Smooth muscle cell (in vitro differentiated cells): Measurements from ENCODE around the gene ABTB2. TPM values are rescaled to one million over a fixed set of nuclear protein-coding genes. Genes with fewer than 3 reads are reported as not detected.

Source experiments
- DNase-seq: peaks from one replicate; lab custom pipeline; 2025; ENCODE audit not compliant: unreplicated experiment; lab: John Stamatoyannopoulos, UW
- H2AFZ ChIP-seq: fragments of 200-600 bp; sonication (generic); 2 replicates; pipeline ENCODE4 v1.6.0; 2016; ENCODE audit warnings: antibody characterized with exemption, low read depth, mild to moderate bottlenecking
- H3F3A ChIP-seq: fragments of 200-600 bp; sonication (generic); 2 replicates; pipeline ENCODE4 v1.6.0; 2017; ENCODE audit warnings: antibody characterized with exemption, low read depth
- H3K27ac ChIP-seq: fragments of 200-600 bp; sonication (generic); 2 replicates; pipeline ENCODE4 v1.5.1; 2016; ENCODE audit warnings: low read depth, mild to moderate bottlenecking
- H3K27me3 ChIP-seq: fragments of 200-600 bp; sonication (generic); 2 replicates; pipeline ENCODE4 v1.6.1; 2016; ENCODE audit warnings: low read depth, mild to moderate bottlenecking
- H3K36me3 ChIP-seq: fragments of 200-600 bp; sonication (generic); 2 replicates; pipeline ENCODE4 v1.5.1; 2016; ENCODE audit warnings: low read depth
- H3K4me1 ChIP-seq: fragments of 200-600 bp; sonication (generic); 2 replicates; pipeline ENCODE4 v1.5.1; 2016; ENCODE audit warnings: low read depth
- H3K4me2 ChIP-seq: fragments of 200-600 bp; sonication (generic); 2 replicates; pipeline ENCODE4 v1.6.0; 2016; ENCODE audit warnings: mild to moderate bottlenecking
- H3K4me3 ChIP-seq: fragments of 200-600 bp; sonication (generic); 2 replicates; pipeline ENCODE4 v1.5.1; 2016; ENCODE audit warnings: mild to moderate bottlenecking
- H3K79me2 ChIP-seq: fragments of 200-600 bp; sonication (generic); 2 replicates; pipeline ENCODE4 v1.6.0; 2016; ENCODE audit warnings: low read depth, mild to moderate bottlenecking
- H3K9ac ChIP-seq: fragments of 200-600 bp; sonication (generic); 2 replicates; pipeline ENCODE4 v1.6.0; 2016; ENCODE audit warnings: low read depth
- H3K9me3 ChIP-seq: fragments of 200-600 bp; sonication (generic); replicated peaks from 2 replicates; pipeline ENCODE4 v1.5.1; 2016; ENCODE audit warnings: low read depth
- H4K20me1 ChIP-seq: fragments of 200-600 bp; sonication (generic); 2 replicates; pipeline ENCODE4 v1.6.0; 2016; ENCODE audit warnings: low read depth
- WGBS: methylation state at CpG from one replicate; pipeline ENCODE4 v1.1.7; 2016; ENCODE audit warnings: low lambda C conversion rate; 5-methylcytosine and 5-hydroxymethylcytosine counted together
- polyA plus RNA-seq: library from polyadenylated mRNA; unstranded; fragments of >200 nt; fragmentation: Nextera tagmentation; extraction: Ambion mirVana; gene quantifications from 2 replicates; pipeline ENCODE4 v1.2.1, GENCODE V29; 2016
- total RNA-seq: library from RNA; depleted of rRNA; stranded (reverse); fragments of >200 nt; gene quantifications from 2 replicates; pipeline ENCODE4 v1.2.3, GENCODE V29; 2014
- TF ChIP-seq, protein P1 (sequence below): fragments of 200-600 bp; sonication (generic); IDR thresholded peaks from 2 replicates; pipeline ENCODE4 v1.5.1; 2017; ENCODE audit warnings: borderline replicate concordance, mild to moderate bottlenecking, antibody characterized with exemption; ENCODE audit not compliant: insufficient read depth, poor library complexity, severe bottlenecking

The ABTB2 gene
- total and polyA plus RNA-seq, 2 experiments from 2014 or later, result 4.3 to 4.9 TPM

DNA sequence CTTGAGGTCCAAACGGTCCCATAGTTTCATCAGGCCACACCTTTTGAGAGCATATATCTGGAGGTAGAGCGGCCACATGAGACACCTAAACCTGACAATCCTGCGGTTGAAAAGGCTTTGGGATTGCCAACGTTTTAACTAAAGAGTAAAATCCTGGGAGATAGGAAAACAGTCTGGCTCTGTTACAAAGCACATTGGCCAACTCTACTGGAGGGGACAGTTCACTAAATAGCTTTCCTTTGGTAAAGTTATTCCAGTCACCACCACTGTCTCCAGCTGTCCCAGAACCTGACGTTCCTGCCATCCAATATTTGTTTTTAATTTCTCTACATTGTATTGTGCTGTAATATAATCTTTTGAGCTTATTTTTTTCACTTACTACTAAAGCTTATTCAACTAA is 22.0 kb downstream of the ABTB2 start:
- no peaks in the 10 kb centered on the region for H3K27me3 ChIP-seq
- WGBS, result 86% methylated on average over 5 of the region's 5 CpGs
- peaks cover 98% of the 10 kb centered on the region for H4K20me1 ChIP-seq
- H3K4me1 ChIP-seq, result no peaks in the 10 kb centered on the region
- H3K4me3 ChIP-seq, result no peak overlapping the region
- no peak overlapping the region for H2AFZ ChIP-seq
- H3K4me2 ChIP-seq, result no peak overlapping the region
- no peaks in the 10 kb centered on the region for H3F3A ChIP-seq
- peaks cover 33% of the 10 kb centered on the region for H3K79me2 ChIP-seq
- no peak for DNase-seq
- H3K9me3 ChIP-seq, result no peaks in the 10 kb centered on the region
- no peaks in the 10 kb centered on the region for H3K36me3 ChIP-seq
- TF ChIP-seq, protein P1, sequence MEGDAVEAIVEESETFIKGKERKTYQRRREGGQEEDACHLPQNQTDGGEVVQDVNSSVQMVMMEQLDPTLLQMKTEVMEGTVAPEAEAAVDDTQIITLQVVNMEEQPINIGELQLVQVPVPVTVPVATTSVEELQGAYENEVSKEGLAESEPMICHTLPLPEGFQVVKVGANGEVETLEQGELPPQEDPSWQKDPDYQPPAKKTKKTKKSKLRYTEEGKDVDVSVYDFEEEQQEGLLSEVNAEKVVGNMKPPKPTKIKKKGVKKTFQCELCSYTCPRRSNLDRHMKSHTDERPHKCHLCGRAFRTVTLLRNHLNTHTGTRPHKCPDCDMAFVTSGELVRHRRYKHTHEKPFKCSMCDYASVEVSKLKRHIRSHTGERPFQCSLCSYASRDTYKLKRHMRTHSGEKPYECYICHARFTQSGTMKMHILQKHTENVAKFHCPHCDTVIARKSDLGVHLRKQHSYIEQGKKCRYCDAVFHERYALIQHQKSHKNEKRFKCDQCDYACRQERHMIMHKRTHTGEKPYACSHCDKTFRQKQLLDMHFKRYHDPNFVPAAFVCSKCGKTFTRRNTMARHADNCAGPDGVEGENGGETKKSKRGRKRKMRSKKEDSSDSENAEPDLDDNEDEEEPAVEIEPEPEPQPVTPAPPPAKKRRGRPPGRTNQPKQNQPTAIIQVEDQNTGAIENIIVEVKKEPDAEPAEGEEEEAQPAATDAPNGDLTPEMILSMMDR, result no peak
- no peak overlapping the region for H3K9ac ChIP-seq
- no peak overlapping the region for H3K27ac ChIP-seq

DNA sequence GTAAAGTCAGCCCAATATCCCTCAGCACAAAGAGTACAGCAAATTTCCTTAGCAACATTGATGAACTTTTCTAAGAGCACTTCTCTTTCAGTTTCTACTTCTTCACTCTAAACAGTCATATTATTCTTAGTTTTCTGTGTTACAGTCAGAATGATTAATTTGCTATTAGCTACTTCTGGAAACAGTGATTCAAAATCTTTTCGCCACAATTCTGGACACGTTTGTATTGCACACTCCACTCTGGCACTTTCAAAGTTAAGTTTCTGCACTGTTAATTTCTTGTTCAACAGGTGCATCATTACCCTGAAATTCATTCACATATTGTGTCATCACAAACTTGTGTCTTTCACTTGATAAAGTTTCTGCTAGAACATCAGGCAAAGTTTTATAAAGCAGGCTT is 22.5 kb downstream of the ABTB2 start:
- H4K20me1 ChIP-seq, result peaks cover 98% of the 10 kb centered on the region
- TF ChIP-seq, protein P1, result no peak

DNA sequence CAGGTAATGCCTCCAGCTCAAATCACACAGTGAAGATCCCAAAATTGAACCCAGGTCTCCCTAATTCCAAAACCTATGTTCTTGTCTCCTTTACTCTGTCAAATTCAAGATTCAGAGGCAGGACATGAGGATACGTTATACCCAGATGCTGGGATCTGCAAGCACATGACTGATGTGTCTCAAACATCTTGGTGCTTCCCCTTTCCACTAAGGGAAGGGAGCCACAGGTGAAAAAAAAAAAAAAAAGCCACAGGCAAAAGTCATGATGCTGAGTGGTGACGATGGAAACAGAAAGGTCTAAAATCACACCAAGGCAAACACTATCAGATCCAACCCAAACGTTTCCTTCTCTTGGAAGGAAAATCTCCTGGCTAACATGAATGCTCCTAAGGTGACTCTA is 24.0 kb downstream of the ABTB2 start:
- Histone ChIP-seq H3K27me3 (no peaks in the 10 kb centered on the region), H3K4me1 (no peaks in the 10 kb centered on the region)
- WGBS, result 87% methylated on average over 3 of the region's 3 CpGs

More for the DNA sequence above, 22.5 kb downstream of the ABTB2 start:
- no peak for DNase-seq
- 95% methylated on average over 2 of the region's 2 CpGs for WGBS
- Histone ChIP-seq H3K27ac (no peak overlapping the region), H3K4me2 (no peak overlapping the region), H3K4me1 (no peaks in the 10 kb centered on the region), H3K27me3 (no peaks in the 10 kb centered on the region), H3F3A (no peaks in the 10 kb centered on the region), H3K9ac (no peak overlapping the region), H3K79me2 (peaks cover 28% of the 10 kb centered on the region), H3K36me3 (no peaks in the 10 kb centered on the region), H2AFZ (no peak overlapping the region), H3K9me3 (no peaks in the 10 kb centered on the region), H3K4me3 (no peak overlapping the region)

DNA sequence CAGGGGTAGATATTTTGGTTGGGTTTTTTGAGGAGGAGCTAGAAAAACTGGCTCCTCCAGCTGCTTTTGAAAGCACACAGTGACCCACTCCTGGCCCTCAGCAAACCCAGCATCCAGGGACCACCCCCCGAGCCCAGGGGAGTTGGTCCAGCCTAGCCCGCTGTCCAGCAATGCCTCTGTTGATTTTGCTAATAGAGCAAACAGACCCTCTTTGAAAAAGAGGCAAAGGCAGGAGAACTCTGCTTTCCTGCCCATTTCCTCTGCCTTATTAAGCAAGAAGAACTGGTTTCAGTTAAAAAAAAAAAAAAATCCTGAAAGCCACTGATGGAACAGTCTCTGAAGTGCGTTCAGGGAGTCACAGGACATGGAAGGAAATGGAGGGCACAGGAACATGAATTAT is 25.3 kb downstream of the ABTB2 start:
- Histone ChIP-seq H3K4me3 (no peak overlapping the region), H2AFZ (no peak overlapping the region), H3K9ac (no peak overlapping the region), H3K27ac (no peak overlapping the region), H3K4me2 (no peak overlapping the region), H3K9me3 (no peaks in the 10 kb centered on the region), H3K79me2 (peaks cover 21% of the 10 kb centered on the region), H3F3A (peaks cover 6% of the 10 kb centered on the region), H4K20me1 (peaks cover 98% of the 10 kb centered on the region), H3K4me1 (no peaks in the 10 kb centered on the region), H3K36me3 (no peaks in the 10 kb centered on the region), H3K27me3 (no peaks in the 10 kb centered on the region)
- TF ChIP-seq, protein P1, result no peak
- no peak for DNase-seq
- 62% methylated on average over 3 of the region's 3 CpGs for WGBS

More for the DNA sequence above, 24.0 kb downstream of the ABTB2 start:
- TF ChIP-seq, protein P1, result no peak
- Histone ChIP-seq H3K4me3 (no peak overlapping the region), H3K27ac (no peak overlapping the region), H4K20me1 (peaks cover 98% of the 10 kb centered on the region), H3K9ac (no peak overlapping the region), H3K36me3 (no peaks in the 10 kb centered on the region), H3F3A (no peaks in the 10 kb centered on the region), H2AFZ (no peak overlapping the region), H3K79me2 (peaks cover 30% of the 10 kb centered on the region), H3K4me2 (no peak overlapping the region), H3K9me3 (no peaks in the 10 kb centered on the region)
- no peak for DNase-seq
